Measurements from ENCODE around the gene EPB41L1. TPM values are rescaled to one million over a fixed set of nuclear protein-coding genes. Genes with fewer than 3 reads are reported as not detected.

Gene EPB41L1
- total RNA-seq, 2 donors from 2014 or later: 81.1 to 102 TPM

DNA sequence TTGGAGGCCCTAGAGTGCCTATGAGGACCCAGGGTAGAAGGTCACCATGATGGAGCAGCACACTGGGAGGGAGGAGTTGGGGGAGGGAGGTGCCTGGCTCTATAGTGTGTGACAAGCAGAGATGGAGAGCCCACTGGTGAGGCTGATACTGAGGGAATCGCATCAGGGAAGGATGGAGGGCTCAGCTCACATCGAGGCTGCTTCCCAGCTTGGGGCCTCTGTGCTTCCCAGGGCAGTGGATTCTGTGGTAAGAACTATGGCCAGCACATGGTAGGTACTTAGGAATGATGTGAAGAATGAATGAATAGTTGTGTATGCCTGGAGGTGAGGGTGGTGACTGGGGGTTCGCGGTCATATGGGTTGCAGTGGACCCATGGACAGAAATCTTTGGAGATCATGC, 1.3 kb upstream of the EPB41L1 start:
- Histone ChIP-seq H3K27ac (peak overlapping the region; percentile 56 to 76), H3K4me3 (no peak overlapping the region), H3K9me3 (no peaks in the 10 kb centered on the region), H3K27me3 (replicated peaks; ENCODE audit: insufficient read depth) (no peaks in the 10 kb centered on the region), H3K36me3 (no peaks in the 10 kb centered on the region), H3K4me1 (ENCODE audit: control insufficient read depth in 1 of 2, low read depth in 2 of 2) (peaks cover 25 to 76% of the 10 kb centered on the region in 2 donors)
- DNase-seq (ENCODE audit: low spot score) (no peak), ATAC-seq (ENCODE audit: insufficient number of reproducible peaks, low FRiP score, low read depth) (no peak)
- TF ChIP-seq, protein P1, sequence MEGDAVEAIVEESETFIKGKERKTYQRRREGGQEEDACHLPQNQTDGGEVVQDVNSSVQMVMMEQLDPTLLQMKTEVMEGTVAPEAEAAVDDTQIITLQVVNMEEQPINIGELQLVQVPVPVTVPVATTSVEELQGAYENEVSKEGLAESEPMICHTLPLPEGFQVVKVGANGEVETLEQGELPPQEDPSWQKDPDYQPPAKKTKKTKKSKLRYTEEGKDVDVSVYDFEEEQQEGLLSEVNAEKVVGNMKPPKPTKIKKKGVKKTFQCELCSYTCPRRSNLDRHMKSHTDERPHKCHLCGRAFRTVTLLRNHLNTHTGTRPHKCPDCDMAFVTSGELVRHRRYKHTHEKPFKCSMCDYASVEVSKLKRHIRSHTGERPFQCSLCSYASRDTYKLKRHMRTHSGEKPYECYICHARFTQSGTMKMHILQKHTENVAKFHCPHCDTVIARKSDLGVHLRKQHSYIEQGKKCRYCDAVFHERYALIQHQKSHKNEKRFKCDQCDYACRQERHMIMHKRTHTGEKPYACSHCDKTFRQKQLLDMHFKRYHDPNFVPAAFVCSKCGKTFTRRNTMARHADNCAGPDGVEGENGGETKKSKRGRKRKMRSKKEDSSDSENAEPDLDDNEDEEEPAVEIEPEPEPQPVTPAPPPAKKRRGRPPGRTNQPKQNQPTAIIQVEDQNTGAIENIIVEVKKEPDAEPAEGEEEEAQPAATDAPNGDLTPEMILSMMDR (IDR thresholded peaks at IDR 0.05): no peak

DNA sequence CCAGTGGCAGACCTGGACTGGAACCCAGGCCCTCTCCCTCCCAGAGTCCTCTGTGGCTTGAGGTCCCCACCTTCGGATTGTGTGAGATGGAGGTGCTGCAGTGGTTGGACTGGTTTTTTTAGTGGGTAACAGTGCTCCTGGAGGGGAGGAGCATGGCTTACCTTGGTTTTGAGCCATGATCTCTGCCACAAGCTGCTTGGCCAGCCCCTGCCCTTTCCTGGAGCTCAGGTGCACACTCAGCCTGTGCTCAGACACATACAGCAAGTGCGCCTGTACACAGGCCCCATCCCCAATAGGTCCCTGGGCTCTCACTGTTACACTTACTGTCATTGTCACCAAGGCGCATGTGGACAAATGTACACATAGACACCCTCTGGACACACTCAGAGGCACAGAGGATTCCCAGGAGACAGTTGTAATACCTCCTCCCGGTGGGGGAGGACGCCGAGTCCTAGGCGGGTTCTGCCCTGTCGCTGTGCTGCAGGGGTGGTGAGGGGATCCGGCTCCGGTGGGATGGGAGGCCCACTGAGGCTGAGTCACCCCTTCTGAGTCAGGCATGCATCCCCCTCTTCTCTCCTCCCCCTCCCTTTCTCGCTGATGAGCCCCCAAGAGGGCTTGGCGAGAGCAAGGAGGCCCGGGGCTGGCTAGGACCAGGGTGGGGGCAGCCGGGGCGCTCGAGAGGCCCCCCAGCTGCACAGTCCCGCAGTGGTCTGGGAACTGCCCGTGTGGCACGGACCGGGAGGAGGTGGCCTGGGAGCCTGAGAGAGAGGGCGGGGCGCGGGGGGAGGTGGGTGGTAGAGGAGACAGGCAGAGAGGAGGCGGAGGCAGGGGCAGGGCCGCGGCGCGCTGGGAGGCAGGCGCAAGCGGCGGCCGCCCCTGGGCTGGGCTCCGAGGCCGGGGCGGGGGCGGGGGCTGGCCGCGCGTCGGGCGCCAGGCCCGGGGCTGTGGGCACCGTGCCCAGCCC, 522 bp upstream of the EPB41L1 start:
- Histone ChIP-seq H3K4me3 (peak overlapping the region; percentile 84), H3K36me3 (no peaks in the 10 kb centered on the region), H3K27me3 (replicated peaks; ENCODE audit: insufficient read depth) (no peaks in the 10 kb centered on the region), H3K4me1 (ENCODE audit: control insufficient read depth in 1 of 2, low read depth in 2 of 2) (peaks cover 21 to 68% of the 10 kb centered on the region in 2 donors), H3K27ac (peak overlapping the region; percentile 56 to 76), H3K9me3 (no peaks in the 10 kb centered on the region)
- DNase-seq (ENCODE audit: low spot score) (peak; percentile 66), ATAC-seq (ENCODE audit: insufficient number of reproducible peaks, low FRiP score, low read depth) (peak; percentile 54)
- TF ChIP-seq, protein P1 (IDR thresholded peaks at IDR 0.05): no peak

DNA sequence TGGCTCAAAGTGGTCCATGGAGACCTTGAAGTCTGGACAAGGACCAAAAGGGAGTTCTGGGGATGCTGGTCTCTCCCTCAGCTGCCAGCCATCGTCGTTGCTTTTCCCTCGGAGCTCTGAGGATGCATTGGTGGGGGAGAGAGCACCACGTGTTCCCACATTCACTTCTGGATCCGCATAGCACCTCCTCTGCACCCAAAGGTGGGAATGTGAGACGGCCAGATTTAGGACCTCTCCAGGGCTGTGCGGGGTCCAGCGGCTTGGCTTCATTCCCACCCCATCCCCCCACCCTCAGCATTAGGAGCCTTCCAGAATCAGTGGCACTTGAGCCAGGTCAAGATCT, 1.1 kb downstream of the EPB41L1 start:
- DNase-seq (ENCODE audit: low spot score) (no peak), ATAC-seq (ENCODE audit: insufficient number of reproducible peaks, low FRiP score, low read depth) (no peak)
- TF ChIP-seq, protein P1 (IDR thresholded peaks at IDR 0.05): no peak
- H3K9me3 ChIP-seq: no peaks in the 10 kb centered on the region
- H3K27me3 ChIP-seq (replicated peaks; ENCODE audit: insufficient read depth): no peaks in the 10 kb centered on the region
- H3K4me1 ChIP-seq (ENCODE audit: control insufficient read depth in 1 of 2, low read depth in 2 of 2): peaks cover 21 to 54% of the 10 kb centered on the region in 2 donors
- H3K27ac ChIP-seq: peak overlapping the region; percentile 74 to 75
- H3K4me3 ChIP-seq: peak overlapping the region; percentile 84
- H3K36me3 ChIP-seq: no peaks in the 10 kb centered on the region

DNA sequence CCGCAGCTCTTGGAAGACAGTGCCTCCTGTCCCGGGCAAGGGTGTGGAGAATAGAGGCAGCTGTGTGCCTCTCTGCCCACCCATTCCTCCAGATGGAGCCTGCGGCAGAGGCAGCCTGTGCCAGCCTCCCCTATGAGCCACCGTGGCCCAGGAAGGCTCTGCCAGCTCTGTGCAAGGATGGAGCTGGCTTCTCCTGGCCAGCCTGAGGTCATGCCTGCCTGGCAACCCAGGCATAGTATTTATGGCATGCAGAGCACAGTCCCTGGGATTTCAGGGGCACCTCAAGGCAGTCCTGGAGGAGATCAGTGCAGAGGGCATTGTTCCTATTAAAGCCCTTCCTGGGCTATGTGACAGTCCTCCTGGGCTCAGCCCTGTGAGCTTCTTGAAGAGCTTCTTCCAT, 1.5 kb downstream of the EPB41L1 start:
- TF ChIP-seq, protein P1 (IDR thresholded peaks at IDR 0.05): no peak
- ATAC-seq (ENCODE audit: insufficient number of reproducible peaks, low FRiP score, low read depth): no peak
- H3K27ac ChIP-seq: peak overlapping the region in 1 of 2 donors; percentile 75
- H3K27me3 ChIP-seq (replicated peaks; ENCODE audit: insufficient read depth): no peaks in the 10 kb centered on the region
- no peaks in the 10 kb centered on the region for H3K9me3 ChIP-seq
- H3K4me1 ChIP-seq (ENCODE audit: control insufficient read depth in 1 of 2, low read depth in 2 of 2): peaks cover 21 to 50% of the 10 kb centered on the region in 2 donors
- H3K36me3 ChIP-seq: no peaks in the 10 kb centered on the region
- no peak for DNase-seq (ENCODE audit: low spot score)
- H3K4me3 ChIP-seq: peak overlapping the region; percentile 84

DNA sequence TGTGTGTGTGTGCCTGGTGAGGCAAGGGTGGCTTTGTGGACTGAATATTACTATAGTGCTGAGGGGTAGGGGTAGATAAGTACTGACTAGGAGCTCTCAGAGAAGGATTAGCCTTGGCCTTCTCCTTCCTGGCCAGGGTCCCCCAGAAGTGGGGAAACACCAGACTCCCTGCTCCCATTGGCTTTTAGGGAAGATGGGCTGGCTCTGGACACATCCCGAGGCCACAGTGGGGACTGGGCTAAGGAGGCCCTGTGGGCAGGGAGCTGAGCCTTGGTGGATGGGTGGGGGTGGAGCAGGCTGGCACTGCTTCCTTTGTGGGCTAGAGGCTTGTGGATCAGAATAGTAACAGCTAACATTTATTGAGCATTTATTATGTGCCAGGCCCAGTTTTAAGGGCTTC, 3.1 kb downstream of the EPB41L1 start:
- Histone ChIP-seq H3K27me3 (replicated peaks; ENCODE audit: insufficient read depth) (no peaks in the 10 kb centered on the region), H3K4me3 (no peak overlapping the region), H3K27ac (no peak overlapping the region), H3K9me3 (no peaks in the 10 kb centered on the region), H3K36me3 (no peaks in the 10 kb centered on the region), H3K4me1 (ENCODE audit: control insufficient read depth in 1 of 2, low read depth in 2 of 2) (peaks cover 21 to 34% of the 10 kb centered on the region in 2 donors)
- TF ChIP-seq, protein P1 (IDR thresholded peaks at IDR 0.05): no peak
- DNase-seq (ENCODE audit: low spot score): no peak
- no peak for ATAC-seq (ENCODE audit: insufficient number of reproducible peaks, low FRiP score, low read depth)

Measured in thoracic aorta (tissue), 2 donors.